A549 (cell line): ENCODE data around the gene PHF2. TPM values are rescaled to one million over a fixed set of nuclear protein-coding genes. Genes with fewer than 3 reads are reported as not detected.

Experiments used
- ATAC-seq, 2 experiments: fragments of 200-7000 bp in 1 of 2; fragments of >200 bp in 1 of 2; cut with Nextera tagmentation in 1 of 2; cut with Tn5 transposase in 1 of 2; 3 replicates each; pipeline versions ENCODE4 v1.8.0 to v1.9.1; 2018 to 2020; ENCODE audit warnings: mild to moderate bottlenecking in 1 of 2, moderate library complexity in 1 of 2
- CTCF ChIA-PET: fragments of 300-600 bp; sonication (Branson Sonifier 250); formaldehyde crosslinking; extraction: SDS; loops from one replicate; lab custom pipeline; 2021; ENCODE audit warnings: antibody characterized with exemption, inconsistent platforms; lab: Yijun Ruan, JAX
- POLR2A ChIA-PET: fragments of 350-600 bp; formaldehyde crosslinking; extraction: SDS; loops from one replicate; lab custom pipeline; 2021; ENCODE audit warnings: antibody characterized with exemption, inconsistent platforms; lab: Yijun Ruan, JAX
- DNase-seq, 2 experiments: peaks; one replicate each; pipeline versions ENCODE4 v3.0.0 to v3.0.0-alpha.2; 2011 to 2016; ENCODE audit warnings: low read depth in 1 of 2, low spot score in 1 of 2
- FAIRE-seq: peaks from 2 replicates; lab custom pipeline; 2011; peaks lifted over from hg19 to GRCh38; lab: Jason Lieb, UNC
- H3K27ac ChIP-seq, 2 experiments: fragments of >200 bp; sonication (Bioruptor Twin); formaldehyde crosslinking; 3 replicates each; pipeline ENCODE4 v1.5.1; 2016 to 2017
- H3K4me1 ChIP-seq: fragments of >200 bp; sonication (Bioruptor Twin); formaldehyde crosslinking; 3 replicates; pipeline ENCODE4 v1.6.1; 2016
- H3K4me2 ChIP-seq: fragments of >200 bp; sonication (Bioruptor Twin); formaldehyde crosslinking; 3 replicates; pipeline ENCODE4 v1.6.1; 2016
- H3K4me3 ChIP-seq: fragments of >200 bp; sonication (Bioruptor Twin); formaldehyde crosslinking; 3 replicates; pipeline ENCODE4 v1.5.1; 2016
- H3K9me3 ChIP-seq: fragments of >200 bp; sonication (Bioruptor Twin); formaldehyde crosslinking; 3 replicates; pipeline ENCODE4 v1.6.1; 2016
- CBX8 ChIP-seq: fragments of 200-600 bp; sonication (generic); IDR thresholded peaks from 2 replicates; pipeline ENCODE4 v1.6.1; 2016
- CHD4 ChIP-seq: fragments of 200-600 bp; sonication (generic); IDR thresholded peaks from 2 replicates; pipeline ENCODE4 v1.6.1; 2016; ENCODE audit warnings: antibody characterized with exemption, mild to moderate bottlenecking, borderline replicate concordance
- GATA3 ChIP-seq: IDR thresholded peaks from 2 replicates; pipeline ENCODE4 v1.6.1; 2012; ENCODE audit warnings: borderline replicate concordance
- HES2 ChIP-seq: fragments of >200 bp; sonication (Bioruptor Twin); formaldehyde crosslinking; IDR thresholded peaks from 2 replicates; pipeline ENCODE4 v1.6.1; 2016
- HOXB13 ChIP-seq: fragments of 250-450 bp; sonication (Bioruptor Pico); IDR thresholded peaks from 2 replicates; pipeline ENCODE4 v1.5.0; 2020; ENCODE audit warnings: low read depth, mild to moderate bottlenecking, moderate library complexity
- KDM1A ChIP-seq: fragments of 200-600 bp; sonication (generic); IDR thresholded peaks from 2 replicates; pipeline ENCODE4 v1.6.1; 2016; ENCODE audit warnings: low read depth, mild to moderate bottlenecking
- POLR2AphosphoS2 ChIP-seq: conservative IDR thresholded peaks from 2 replicates; pipeline ENCODE4 v1.6.1; 2012; ENCODE audit warnings: low read length, improper control_type of control experiment, inconsistent platforms
- RARB ChIP-seq: fragments of 250-450 bp; sonication (Bioruptor Pico); IDR thresholded peaks from 2 replicates; pipeline ENCODE4 v1.8.0; 2021; ENCODE audit warnings: mild to moderate bottlenecking, moderate library complexity
- REST ChIP-seq: fragments of 200-600 bp; sonication (generic); IDR thresholded peaks from 2 replicates; pipeline ENCODE4 v1.6.1; 2016; ENCODE audit warnings: antibody characterized with exemption, mild to moderate bottlenecking, moderate library complexity
- RNF2 ChIP-seq: fragments of 200-600 bp; sonication (generic); IDR thresholded peaks from 2 replicates; pipeline ENCODE4 v1.6.1; 2016; ENCODE audit warnings: low read depth, mild to moderate bottlenecking, antibody characterized with exemption, moderate library complexity, borderline replicate concordance
- SREBF2 ChIP-seq: fragments of 450-650 bp; IDR thresholded peaks from 2 replicates; pipeline ENCODE4 v1.6.1; 2014; ENCODE audit warnings: mild to moderate bottlenecking, moderate library complexity
- ZNF302 ChIP-seq: fragments of 250-450 bp; sonication (Bioruptor Pico); IDR thresholded peaks from 2 replicates; pipeline ENCODE4 v1.9.0; 2021; ENCODE audit warnings: inconsistent platforms, mild to moderate bottlenecking, moderate library complexity
- ZSCAN20 ChIP-seq: fragments of 250-450 bp; sonication (Bioruptor Pico); IDR thresholded peaks from 2 replicates; pipeline ENCODE4 v1.8.0; 2022; ENCODE audit warnings: mild to moderate bottlenecking, moderate library complexity
- WGBS: methylation state at CpG from one replicate; pipeline ENCODE4 v1.1.6; 2017; ENCODE audit errors: missing lambda C conversion rate; 5-methylcytosine and 5-hydroxymethylcytosine counted together
- polyA plus RNA-seq, 4 experiments: library from polyadenylated mRNA; depleted of rRNA in 3 of 4; stranded (reverse); fragments of >200 nt; fragmentation: RNase III in 1 of 4; extraction: RNeasy Plus Mini Kit Qiagen cat#74134 plus additional on column Dnase treatment in 1 of 4; gene quantifications; 2 replicates in 3 of 4; 3 replicates in 1 of 4; pipeline ENCODE4 v1.2.3, GENCODE V29; 2011 to 2017
- TF ChIP-seq, protein P1 (sequence below): fragments of 250-450 bp; sonication (Bioruptor Pico); IDR thresholded peaks from 2 replicates; pipeline ENCODE4 v1.5.0; 2021; ENCODE audit warnings: mild to moderate bottlenecking, moderate library complexity, borderline replicate concordance

Gene PHF2
- polyA plus RNA-seq, 2 of the 4 experiments (the other 2 are of a cell fraction), result 9.6 to 12.2 TPM

- Histone ChIP-seq H3K9me3 (peaks cover 18% of the 10 kb centered on the region; the same call in 2 of the 3 replicates), H3K4me1 (no peaks in the 10 kb centered on the region)
- no peak for DNase-seq
- no peak for ATAC-seq
- CTCF ChIA-PET, result no interaction called here
- FAIRE-seq, result no peak
- POLR2A ChIA-PET, result no interaction called here
- no peak for TF ChIP-seq CHD4
- no peak for TF ChIP-seq RNF2
- no peak for TF ChIP-seq CBX8
- no peak for TF ChIP-seq ZNF302 (CRISPR knock-in tag)
- no peak for TF ChIP-seq POLR2AphosphoS2
- TF ChIP-seq, protein P1, sequence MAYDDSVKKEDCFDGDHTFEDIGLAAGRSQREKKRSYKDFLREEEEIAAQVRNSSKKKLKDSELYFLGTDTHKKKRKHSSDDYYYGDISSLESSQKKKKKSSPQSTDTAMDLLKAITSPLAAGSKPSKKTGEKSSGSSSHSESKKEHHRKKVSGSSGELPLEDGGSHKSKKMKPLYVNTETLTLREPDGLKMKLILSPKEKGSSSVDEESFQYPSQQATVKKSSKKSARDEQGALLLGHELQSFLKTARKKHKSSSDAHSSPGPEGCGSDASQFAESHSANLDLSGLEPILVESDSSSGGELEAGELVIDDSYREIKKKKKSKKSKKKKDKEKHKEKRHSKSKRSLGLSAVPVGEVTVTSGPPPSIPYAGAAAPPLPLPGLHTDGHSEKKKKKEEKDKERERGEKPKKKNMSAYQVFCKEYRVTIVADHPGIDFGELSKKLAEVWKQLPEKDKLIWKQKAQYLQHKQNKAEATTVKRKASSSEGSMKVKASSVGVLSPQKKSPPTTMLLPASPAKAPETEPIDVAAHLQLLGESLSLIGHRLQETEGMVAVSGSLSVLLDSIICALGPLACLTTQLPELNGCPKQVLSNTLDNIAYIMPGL (CRISPR knock-in tag), result no peak
- no peak for TF ChIP-seq SREBF2
- TF ChIP-seq RARB, result no peak
- TF ChIP-seq HOXB13 (CRISPR knock-in tag), result no peak
- TF ChIP-seq HES2, result no peak
- no peak for TF ChIP-seq REST
- no peak for TF ChIP-seq GATA3
- no peak for TF ChIP-seq ZSCAN20 (CRISPR knock-in tag)
- TF ChIP-seq KDM1A, result no peak
- TF ChIP-seq, all 56 proteins: peak for 0
- H3K27ac ChIP-seq, result no peak overlapping the region
- 18% methylated on average over 7 of the region's 7 CpGs for WGBS
- H3K4me2 ChIP-seq, result no peak overlapping the region
- H3K4me3 ChIP-seq, result no peak overlapping the region
Observed at GRCh38 chr9:93726147-93726546, 149.8 kb downstream of the PHF2 start.

Other genes with a start within 250 kb of the PHF2 start
- 105 and 111 TPM in 2 replicates for gene FAM120A, start 124.9 kb upstream of the PHF2 start, polyA plus RNA-seq (2011; rRNA removed)
- gene FAM120A, start 124.9 kb upstream of the PHF2 start, polyA plus RNA-seq (2017; fragmentation: RNase III; extraction: RNeasy Plus Mini Kit Qiagen cat#74134 plus additional on column Dnase treatment), result 86.3 to 91.9 TPM (median 88.7 TPM) in 3 replicates
- 79.7 and 85.3 TPM in 2 replicates for gene FAM120AOS, start 123.0 kb upstream of the PHF2 start, polyA plus RNA-seq (2011; rRNA removed)
- 37.1 to 40.7 TPM (median 38.7 TPM) in 3 replicates for gene FAM120AOS, start 123.0 kb upstream of the PHF2 start, polyA plus RNA-seq (2017; fragmentation: RNase III; extraction: RNeasy Plus Mini Kit Qiagen cat#74134 plus additional on column Dnase treatment)